IPS-15b (cell line): ENCODE data around the gene ADNP.
A peak's percentile ranks its signal among the peaks of the same experiment; 100 is the strongest.

Experiments
- H3K27me3 ChIP-seq: one replicate; pipeline ENCODE4 v1.6.1; 2013; ENCODE audit warnings: low read length; ENCODE audit not compliant: control insufficient read depth, insufficient read depth
- H3K36me3 ChIP-seq: one replicate; pipeline ENCODE4 v1.6.1; 2013; ENCODE audit warnings: low read length; ENCODE audit not compliant: control insufficient read depth, insufficient read depth
- H3K4me1 ChIP-seq: one replicate; pipeline ENCODE4 v1.6.1; 2013; ENCODE audit warnings: mild to moderate bottlenecking, low read length; ENCODE audit not compliant: control insufficient read depth, insufficient read depth
- H3K4me3 ChIP-seq: one replicate; pipeline ENCODE4 v1.5.1; 2013; ENCODE audit warnings: low read depth, low read length
- H3K9ac ChIP-seq: one replicate; pipeline ENCODE4 v1.6.1; 2013; ENCODE audit warnings: low read depth, mild to moderate bottlenecking, low read length
- H3K9me3 ChIP-seq: one replicate; pipeline ENCODE4 v1.6.1; 2013; ENCODE audit warnings: mild to moderate bottlenecking, low read length; ENCODE audit not compliant: control insufficient read depth, insufficient read depth

ADNP gene

DNA sequence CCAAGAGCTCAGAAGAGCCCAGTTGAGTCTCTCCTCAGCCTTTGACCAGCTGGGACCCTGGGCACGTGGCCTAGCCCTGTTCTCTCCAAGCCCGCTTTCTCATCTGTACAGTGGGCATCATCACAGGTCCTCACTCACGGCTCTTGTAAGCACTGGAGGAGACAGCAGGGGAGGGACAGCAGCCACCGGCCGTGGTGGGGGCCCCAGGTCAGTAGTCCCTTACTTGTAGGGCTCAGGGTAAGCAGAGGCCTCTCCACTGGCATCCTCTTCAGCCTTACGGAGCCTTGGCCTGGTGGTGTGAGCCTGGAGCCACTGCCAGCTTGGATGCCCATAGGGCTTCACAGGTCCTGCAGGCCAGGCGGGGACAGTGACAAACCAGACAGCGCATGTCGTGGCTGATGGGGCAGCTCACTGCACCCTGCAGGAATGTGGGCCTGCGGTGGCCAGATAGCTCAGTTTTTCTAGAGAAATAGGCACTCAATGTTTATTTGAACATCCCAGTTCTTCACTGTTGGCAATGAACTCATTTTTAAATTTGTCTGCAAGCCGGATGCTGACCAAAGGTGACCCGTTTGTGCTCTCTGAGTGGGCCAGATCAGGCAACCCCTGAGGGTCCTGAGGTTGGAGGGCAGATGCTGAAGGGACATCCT is 65.1 kb downstream of the ADNP start:
- H3K9me3 ChIP-seq = no peaks in the 10 kb centered on the region
- H3K36me3 ChIP-seq = no peaks in the 10 kb centered on the region
- H3K4me3 ChIP-seq = no peak overlapping the region
- peaks cover 7% of the 10 kb centered on the region for H3K4me1 ChIP-seq
- H3K9ac ChIP-seq = no peak overlapping the region
- no peaks in the 10 kb centered on the region for H3K27me3 ChIP-seq

DNA sequence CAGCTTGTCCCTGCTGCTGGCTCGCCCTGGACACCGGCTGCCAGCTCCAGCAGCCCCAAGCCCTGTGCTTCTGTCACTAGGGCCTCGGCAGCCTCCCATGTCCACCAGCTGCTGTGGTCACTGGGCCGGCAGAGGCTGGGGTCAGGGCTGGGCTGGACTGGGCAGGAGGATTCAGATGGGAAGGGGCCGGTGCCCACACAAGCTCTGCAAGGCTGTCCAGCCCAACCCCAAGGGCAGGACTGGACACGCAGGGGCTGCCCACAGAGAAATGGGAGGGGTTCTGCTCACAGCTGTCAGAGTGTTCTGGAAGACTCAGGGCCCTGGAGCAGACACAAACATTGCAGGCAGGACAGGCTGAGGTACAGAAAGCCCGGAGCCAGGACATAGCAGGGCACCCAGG is 65.6 kb downstream of the ADNP start:
- Histone ChIP-seq H3K9me3 (no peaks in the 10 kb centered on the region), H3K36me3 (no peaks in the 10 kb centered on the region), H3K4me1 (peaks cover 6% of the 10 kb centered on the region), H3K4me3 (no peak overlapping the region), H3K9ac (no peak overlapping the region), H3K27me3 (no peaks in the 10 kb centered on the region)

DNA sequence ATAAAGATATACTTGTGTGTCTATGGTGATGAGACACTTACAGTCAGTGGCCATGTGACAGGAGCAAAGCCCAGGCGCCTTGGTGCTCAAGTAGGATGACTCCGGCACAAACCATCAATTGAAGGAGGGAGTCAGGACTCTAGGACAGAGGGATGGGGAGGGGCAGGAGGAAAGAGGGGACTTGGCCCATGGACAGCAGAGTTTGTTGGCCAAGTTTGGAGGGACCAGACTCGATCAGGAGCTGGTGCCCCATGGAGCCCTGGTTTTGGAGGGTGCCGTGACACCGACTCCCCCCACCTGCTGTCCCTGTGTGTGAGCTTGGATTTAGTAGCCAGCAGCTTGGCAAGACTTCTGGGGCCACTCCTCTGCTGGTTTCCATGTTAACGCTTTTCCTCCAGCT is 66.1 kb downstream of the ADNP start:
- Histone ChIP-seq H3K27me3 (no peaks in the 10 kb centered on the region), H3K9ac (no peak overlapping the region), H3K4me1 (peaks cover 2% of the 10 kb centered on the region), H3K36me3 (no peaks in the 10 kb centered on the region), H3K4me3 (no peak overlapping the region), H3K9me3 (no peaks in the 10 kb centered on the region)

DNA sequence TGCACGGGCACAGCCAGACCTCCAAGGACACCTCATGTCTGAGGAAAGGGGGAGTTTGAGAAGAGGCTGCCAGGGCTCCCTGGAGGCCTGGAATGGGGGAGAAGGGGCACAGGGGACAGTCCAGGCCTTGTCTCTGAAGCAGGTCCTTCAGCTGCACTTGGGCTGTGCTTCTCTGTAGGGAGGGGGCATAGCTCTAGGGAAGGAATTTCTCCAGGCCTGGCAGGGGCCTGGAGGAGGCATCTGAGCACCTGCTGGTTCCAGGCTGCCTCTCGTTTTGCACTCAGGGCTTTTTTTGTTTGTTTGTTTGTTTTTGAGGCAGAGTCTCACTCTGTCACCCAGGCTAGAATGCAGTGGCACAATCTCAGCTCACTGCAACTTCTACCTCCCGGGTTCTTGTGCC is 68.7 kb downstream of the ADNP start:
- no peak overlapping the region for H3K9ac ChIP-seq
- H3K36me3 ChIP-seq = no peaks in the 10 kb centered on the region
- H3K27me3 ChIP-seq = no peaks in the 10 kb centered on the region
- H3K4me1 ChIP-seq = peaks cover 2% of the 10 kb centered on the region
- H3K9me3 ChIP-seq = no peaks in the 10 kb centered on the region
- H3K4me3 ChIP-seq = no peak overlapping the region

DNA sequence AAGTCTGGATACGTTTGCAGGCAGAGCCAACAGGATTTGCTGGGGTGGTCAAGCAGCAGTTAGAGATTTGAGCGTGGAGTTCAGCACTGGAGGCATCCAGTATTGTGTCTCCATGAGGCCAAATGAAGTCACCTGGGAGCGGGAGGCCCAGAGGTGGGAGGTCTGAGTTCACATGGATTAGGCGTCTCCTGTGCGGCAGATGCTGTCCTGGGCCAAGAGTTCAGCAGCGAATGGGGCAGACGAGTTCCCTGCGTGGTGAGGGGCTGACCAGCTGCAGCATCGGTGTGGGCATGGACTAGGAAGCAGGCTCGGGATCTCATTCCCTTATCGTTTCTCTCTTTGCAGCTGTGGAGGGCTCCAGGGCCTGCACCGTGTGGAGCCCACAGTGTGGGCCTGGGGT is 70.2 kb downstream of the ADNP start:
- H3K27me3 ChIP-seq = no peaks in the 10 kb centered on the region
- H3K36me3 ChIP-seq = no peaks in the 10 kb centered on the region
- H3K4me1 ChIP-seq = peaks cover 2% of the 10 kb centered on the region
- H3K9me3 ChIP-seq = no peaks in the 10 kb centered on the region
- no peak overlapping the region for H3K4me3 ChIP-seq
- peak overlapping the region; percentile 1 for H3K9ac ChIP-seq

DNA sequence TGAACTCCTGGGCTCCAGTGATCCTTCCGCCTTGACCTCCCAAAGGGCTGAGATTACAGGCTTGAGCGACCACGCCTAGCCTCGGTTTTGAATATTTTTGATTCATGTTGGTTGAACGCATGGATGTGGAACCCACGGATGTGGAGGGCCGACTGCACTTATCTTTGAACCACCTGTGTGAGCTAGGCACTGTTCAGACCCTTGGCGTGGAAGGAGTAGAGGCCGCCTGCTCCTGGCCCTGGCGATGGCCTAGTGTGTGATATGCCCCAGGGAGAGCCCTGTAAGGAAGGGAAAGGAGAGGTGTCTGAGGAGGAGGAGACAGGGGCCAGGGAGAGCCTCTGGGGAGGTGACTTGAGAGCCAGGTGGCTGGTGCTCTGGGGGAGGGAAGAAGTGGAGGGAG is 72.1 kb downstream of the ADNP start:
- H3K27me3 ChIP-seq = no peaks in the 10 kb centered on the region
- no peak overlapping the region for H3K9ac ChIP-seq
- no peak overlapping the region for H3K4me3 ChIP-seq
- no peaks in the 10 kb centered on the region for H3K9me3 ChIP-seq
- H3K4me1 ChIP-seq = peaks cover 2% of the 10 kb centered on the region
- no peaks in the 10 kb centered on the region for H3K36me3 ChIP-seq

DNA sequence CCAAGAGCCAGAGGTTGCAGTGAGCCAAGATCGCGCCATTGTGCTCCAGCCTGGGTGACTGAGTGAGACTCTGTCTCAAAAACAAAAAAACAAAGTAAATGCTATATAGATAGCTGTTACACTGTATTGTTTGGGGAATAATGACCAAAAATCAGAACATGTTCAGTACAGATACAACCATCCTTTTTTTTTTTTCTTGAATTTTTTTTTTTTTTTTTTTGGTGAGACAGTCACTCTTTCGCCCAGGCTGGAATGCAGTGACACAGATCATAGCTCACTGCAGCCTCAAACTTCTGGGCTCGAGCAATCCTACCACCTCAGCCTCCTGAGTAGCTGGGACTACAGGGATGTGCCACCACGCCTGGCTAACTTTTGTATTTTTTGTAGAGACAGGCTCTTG is 72.7 kb downstream of the ADNP start:
- no peaks in the 10 kb centered on the region for H3K36me3 ChIP-seq
- H3K9me3 ChIP-seq = no peaks in the 10 kb centered on the region
- no peak overlapping the region for H3K9ac ChIP-seq
- H3K4me1 ChIP-seq = peaks cover 2% of the 10 kb centered on the region
- no peaks in the 10 kb centered on the region for H3K27me3 ChIP-seq
- H3K4me3 ChIP-seq = no peak overlapping the region

DNA sequence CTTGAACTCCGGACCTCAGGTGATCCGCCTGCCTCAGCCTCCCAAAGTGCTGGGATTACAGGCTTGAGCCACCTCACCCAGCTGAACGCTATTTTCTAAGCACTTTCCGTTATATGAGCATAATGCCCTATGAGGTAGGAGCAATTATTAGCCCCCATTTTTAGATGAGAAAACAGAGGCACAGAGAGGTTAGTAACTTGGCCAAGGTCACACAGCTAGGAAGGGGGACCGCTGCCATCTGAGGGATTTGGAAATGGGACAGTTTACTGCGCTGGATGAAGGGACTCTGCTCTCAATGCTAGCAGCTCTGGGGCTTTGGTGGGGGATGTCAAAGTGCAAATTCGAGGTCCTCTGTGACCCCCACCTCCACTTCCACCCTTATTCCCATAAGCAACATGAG is 73.9 kb downstream of the ADNP start:
- Histone ChIP-seq H3K4me1 (peaks cover under 1% of the 10 kb centered on the region), H3K9ac (no peak overlapping the region), H3K9me3 (no peaks in the 10 kb centered on the region), H3K27me3 (no peaks in the 10 kb centered on the region), H3K36me3 (no peaks in the 10 kb centered on the region), H3K4me3 (no peak overlapping the region)

DNA sequence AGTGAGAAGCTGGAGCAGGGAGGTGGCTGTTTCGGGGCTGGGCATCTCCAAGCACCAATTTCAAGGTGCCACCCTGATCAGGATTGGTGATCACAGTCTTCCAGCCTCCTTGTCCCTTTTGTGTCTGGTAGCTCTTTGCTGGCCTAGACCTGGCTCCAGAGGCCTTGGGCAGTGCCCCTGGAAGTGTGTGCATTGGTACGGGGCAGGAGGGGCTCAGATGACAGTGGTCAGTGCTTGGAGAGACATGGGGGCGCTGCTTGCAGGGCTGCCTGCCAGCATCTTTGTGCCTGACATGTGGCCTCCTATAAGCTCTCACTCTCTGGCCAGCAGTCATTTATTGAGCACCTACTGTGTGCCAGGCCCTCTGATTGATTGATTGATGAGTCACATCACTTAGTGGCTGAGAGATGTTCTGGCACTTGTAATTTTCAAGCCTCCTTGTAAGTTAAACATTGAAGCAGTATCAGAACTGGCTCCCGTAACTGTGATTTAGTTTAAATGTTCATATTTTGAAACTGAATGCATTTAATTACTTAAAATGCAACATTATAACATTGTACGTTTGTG is 74.7 kb downstream of the ADNP start:
- H3K36me3 ChIP-seq = no peaks in the 10 kb centered on the region
- H3K9ac ChIP-seq = no peak overlapping the region
- H3K27me3 ChIP-seq = no peaks in the 10 kb centered on the region
- no peaks in the 10 kb centered on the region for H3K9me3 ChIP-seq
- peaks cover under 1% of the 10 kb centered on the region for H3K4me1 ChIP-seq
- H3K4me3 ChIP-seq = no peak overlapping the region

DNA sequence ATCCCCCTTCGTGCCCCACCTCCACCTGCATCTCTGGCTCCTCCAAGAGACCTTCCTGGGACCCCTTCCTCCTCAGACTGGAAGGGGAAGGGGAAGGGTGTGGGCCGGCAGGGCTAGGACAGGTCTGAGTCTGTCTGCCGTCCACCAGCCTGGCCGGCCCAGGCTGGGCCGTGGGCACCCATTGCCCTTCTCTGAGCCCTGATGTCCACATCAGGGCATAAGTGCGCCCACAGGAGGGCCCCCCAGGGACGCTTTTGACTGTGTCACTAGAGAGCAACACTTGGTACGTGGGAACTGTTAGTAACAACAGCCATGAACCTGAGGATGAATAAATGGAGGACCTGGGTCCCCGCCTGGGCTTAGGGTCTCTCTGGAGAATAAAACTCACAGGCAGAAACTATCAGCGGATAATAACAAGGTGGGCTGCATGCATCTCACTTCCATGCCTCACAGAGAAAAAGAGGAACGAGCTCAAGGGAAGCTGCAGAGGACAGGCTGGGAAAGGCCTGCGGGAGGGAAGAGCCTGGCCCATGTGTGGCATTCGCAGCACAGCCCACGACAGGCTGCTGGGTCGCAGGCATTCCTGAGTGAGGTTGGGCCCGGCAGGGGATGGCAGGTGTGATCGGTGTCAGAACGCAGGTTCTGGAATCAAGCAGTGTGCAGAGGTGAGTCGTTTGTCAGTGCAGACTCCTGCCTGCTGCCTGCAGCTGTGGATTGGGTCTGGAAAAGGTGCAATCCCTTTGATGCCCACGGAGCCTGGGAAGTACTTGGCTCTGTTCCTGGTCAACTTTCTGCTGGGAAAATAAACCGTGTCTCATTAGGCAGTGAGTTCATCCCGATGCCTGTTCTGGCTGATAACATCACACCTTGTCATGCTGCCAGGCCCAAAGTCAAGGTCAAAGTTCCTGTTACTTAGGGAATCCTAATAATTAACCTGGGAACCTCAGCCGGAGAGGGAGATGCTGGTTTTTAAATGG is 75.5 kb downstream of the ADNP start:
- H3K9me3 ChIP-seq = no peaks in the 10 kb centered on the region
- no peaks in the 10 kb centered on the region for H3K27me3 ChIP-seq
- no peak overlapping the region for H3K4me3 ChIP-seq
- peaks cover 3% of the 10 kb centered on the region for H3K4me1 ChIP-seq
- H3K36me3 ChIP-seq = no peaks in the 10 kb centered on the region
- H3K9ac ChIP-seq = no peak overlapping the region

DNA sequence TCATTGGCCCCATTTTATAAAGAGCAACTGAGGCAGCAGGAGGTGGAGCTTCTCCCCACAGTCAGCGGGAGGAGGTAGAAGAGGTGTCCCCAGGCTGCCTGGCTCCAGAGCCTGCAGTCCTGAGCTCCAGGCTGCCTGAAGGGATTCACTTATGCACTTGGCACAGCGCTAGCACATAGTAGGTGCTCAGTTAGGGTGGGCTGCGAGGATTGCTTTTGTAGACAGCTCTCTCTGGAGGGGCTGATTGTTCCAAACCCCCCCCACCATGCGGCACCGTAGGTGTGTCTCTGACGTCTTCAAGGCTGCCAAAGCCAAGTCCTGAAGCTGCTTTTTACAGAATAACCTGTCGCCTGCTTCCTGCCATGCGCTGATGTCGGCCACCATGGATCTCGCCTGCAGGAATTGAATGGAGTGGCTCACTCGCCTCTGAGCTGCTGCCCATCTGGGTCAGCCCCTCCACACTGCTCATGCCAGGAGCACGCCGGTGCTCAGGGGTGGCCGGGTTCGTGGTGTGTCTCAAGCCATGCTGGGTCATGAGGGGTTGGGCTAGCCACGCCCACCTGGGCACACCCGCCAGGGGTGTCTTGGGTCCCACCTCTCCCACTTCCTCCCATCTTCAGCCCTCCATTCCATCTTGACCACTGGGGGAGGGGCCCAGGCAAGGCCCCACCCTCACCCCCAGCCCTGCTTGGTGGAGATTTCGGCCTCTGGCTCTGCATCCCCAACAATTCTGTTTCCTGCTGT is 76.6 kb downstream of the ADNP start:
- H3K27me3 ChIP-seq = no peaks in the 10 kb centered on the region
- peaks cover 3% of the 10 kb centered on the region for H3K4me1 ChIP-seq
- no peaks in the 10 kb centered on the region for H3K9me3 ChIP-seq
- H3K4me3 ChIP-seq = no peak overlapping the region
- H3K36me3 ChIP-seq = no peaks in the 10 kb centered on the region
- H3K9ac ChIP-seq = no peak overlapping the region
